MM.1S (cell line): ENCODE measurements around the gene GSTT2.

ENCODE experiments used
- DNase-seq: peaks from one replicate; pipeline ENCODE4 v3.0.0-alpha.2; 2015
- H2AFZ ChIP-seq: fragments of 300-600 bp; sonication (generic); 2 replicates; pipeline ENCODE4 v1.6.0; 2016; ENCODE audit warnings: antibody characterized with exemption, low read length
- H3F3A ChIP-seq: fragments of 300-600 bp; sonication (generic); 2 replicates; pipeline ENCODE4 v1.6.1; 2016; ENCODE audit warnings: mild to moderate bottlenecking, antibody characterized with exemption, low read length, moderate library complexity, mixed read lengths; ENCODE audit not compliant: insufficient read depth
- H3K27ac ChIP-seq: fragments of 300-600 bp; sonication (generic); 2 replicates; pipeline ENCODE4 v1.5.1; 2016; ENCODE audit warnings: mild to moderate bottlenecking, low read length
- H3K27me3 ChIP-seq: fragments of 300-600 bp; sonication (generic); replicated peaks from 2 replicates; pipeline ENCODE4 v1.6.0; 2016; ENCODE audit warnings: low read length; ENCODE audit not compliant: insufficient read depth
- H3K36me3 ChIP-seq: fragments of 300-600 bp; sonication (generic); replicated peaks from 2 replicates; pipeline ENCODE4 v1.6.1; 2016; ENCODE audit warnings: mild to moderate bottlenecking, low read length, mixed read lengths; ENCODE audit not compliant: insufficient read depth
- H3K4me1 ChIP-seq: fragments of 300-600 bp; sonication (generic); 2 replicates; pipeline ENCODE4 v1.6.1; 2016; ENCODE audit warnings: low read length, mixed read lengths
- H3K4me2 ChIP-seq: fragments of 300-600 bp; sonication (generic); 2 replicates; pipeline ENCODE4 v1.6.0; 2016; ENCODE audit warnings: low read depth, low read length
- H3K4me3 ChIP-seq: fragments of 300-600 bp; sonication (generic); 2 replicates; pipeline ENCODE4 v1.5.1; 2016; ENCODE audit warnings: low read length, mixed read lengths
- H3K79me2 ChIP-seq: fragments of 300-600 bp; sonication (generic); 2 replicates; pipeline ENCODE4 v1.6.1; 2016; ENCODE audit warnings: mixed run types, low read length, mixed read lengths
- H3K9ac ChIP-seq: fragments of 300-600 bp; sonication (generic); 2 replicates; pipeline ENCODE4 v1.6.1; 2016; ENCODE audit warnings: low read length, mixed read lengths
- H3K9me2 ChIP-seq: fragments of 300-600 bp; sonication (generic); replicated peaks from 2 replicates; pipeline ENCODE4 v1.6.1; 2016; ENCODE audit warnings: mild to moderate bottlenecking, low read length, mixed read lengths; ENCODE audit not compliant: insufficient read depth
- H3K9me3 ChIP-seq: fragments of 300-600 bp; sonication (generic); replicated peaks from 2 replicates; pipeline ENCODE4 v1.6.1; 2016; ENCODE audit warnings: mild to moderate bottlenecking, low read length, mixed read lengths; ENCODE audit not compliant: insufficient read depth
- H4K20me1 ChIP-seq: fragments of 300-600 bp; sonication (generic); 2 replicates; pipeline ENCODE4 v1.6.1; 2016; ENCODE audit warnings: mild to moderate bottlenecking, low read length, moderate library complexity, mixed read lengths; ENCODE audit not compliant: insufficient read depth
- EZH2 ChIP-seq: fragments of 300-600 bp; sonication (generic); optimal IDR thresholded peaks from 2 replicates; pipeline ENCODE3; 2017; ENCODE audit warnings: low read depth, mild to moderate bottlenecking, antibody characterized with exemption, low read length, mixed read lengths
- EZH2phosphoT487 ChIP-seq: fragments of 300-600 bp; sonication (generic); IDR thresholded peaks from 2 replicates; pipeline ENCODE4 v1.6.1; 2018; ENCODE audit warnings: antibody characterized with exemption, low read length
- TF ChIP-seq, protein P1 (sequence below): fragments of 300-600 bp; sonication (generic); IDR thresholded peaks from 2 replicates; pipeline ENCODE4 v1.5.1; 2016; ENCODE audit warnings: antibody characterized with exemption, low read length, mixed read lengths

GSTT2 gene

DNA sequence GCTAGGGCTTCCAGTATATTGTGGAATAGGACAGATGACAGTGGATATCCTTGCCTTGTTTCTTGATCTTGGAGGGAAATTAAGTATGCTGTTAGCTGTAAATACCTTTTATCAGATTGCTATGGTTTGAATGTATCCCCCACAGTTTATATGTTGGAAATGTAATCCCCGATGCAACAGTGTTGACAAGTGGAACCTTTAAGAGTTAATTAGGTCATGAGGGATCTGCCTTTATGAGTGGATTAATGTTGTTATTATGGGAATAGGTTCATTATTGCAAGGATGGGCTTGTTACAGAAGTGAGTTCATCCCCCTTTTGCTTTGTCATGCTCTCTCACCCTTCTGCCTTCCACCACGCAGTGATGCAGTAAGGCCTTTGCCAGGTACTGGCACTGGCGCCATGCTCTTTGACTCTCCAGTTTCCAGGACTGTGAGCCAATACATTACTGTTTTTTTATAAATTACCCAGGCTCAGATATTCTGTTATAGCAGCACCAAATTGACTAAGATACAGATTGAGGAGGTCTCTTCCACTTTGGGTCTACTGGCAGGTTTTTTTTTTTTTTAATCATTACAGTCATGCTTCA is 47.5 kb downstream of the GSTT2 start:
- Histone ChIP-seq H3K9ac (no peak overlapping the region), H3K27ac (no peak overlapping the region), H3K4me2 (no peak overlapping the region), H4K20me1 (no peaks in the 10 kb centered on the region), H3K9me2 (no peaks in the 10 kb centered on the region), H3K27me3 (no peaks in the 10 kb centered on the region), H3K79me2 (peaks cover 91% of the 10 kb centered on the region), H3K4me1 (no peaks in the 10 kb centered on the region), H3F3A (no peaks in the 10 kb centered on the region), H3K36me3 (no peaks in the 10 kb centered on the region), H3K4me3 (no peak overlapping the region), H2AFZ (no peak overlapping the region), H3K9me3 (no peaks in the 10 kb centered on the region)
- no peak for TF ChIP-seq EZH2phosphoT487
- TF ChIP-seq EZH2, result no peak
- no peak for DNase-seq

DNA sequence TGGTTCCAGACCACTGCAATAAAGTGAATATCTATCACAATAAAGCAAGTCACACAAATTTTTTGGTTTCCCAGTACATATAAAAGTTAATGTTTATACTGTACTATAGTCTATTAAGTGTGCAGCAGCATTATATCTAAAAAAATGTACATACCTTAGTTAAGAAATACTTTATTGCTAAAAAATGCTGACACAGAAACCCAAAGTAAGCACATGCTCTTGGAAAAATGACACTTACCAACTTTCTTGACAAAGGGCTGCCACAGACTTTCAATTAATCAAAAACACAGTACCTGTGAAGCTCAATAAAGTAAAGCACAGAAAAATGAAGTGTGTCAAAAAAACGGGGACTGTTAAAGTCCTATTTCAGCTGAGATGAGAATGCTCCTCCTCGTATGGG is 48.1 kb downstream of the GSTT2 start:
- Histone ChIP-seq H3K79me2 (peaks cover 89% of the 10 kb centered on the region), H3K4me3 (no peak overlapping the region), H4K20me1 (no peaks in the 10 kb centered on the region), H3K27ac (no peak overlapping the region), H3K27me3 (no peaks in the 10 kb centered on the region), H3K9me2 (no peaks in the 10 kb centered on the region), H3K9me3 (no peaks in the 10 kb centered on the region), H3F3A (no peaks in the 10 kb centered on the region), H3K4me2 (no peak overlapping the region), H3K4me1 (no peaks in the 10 kb centered on the region), H3K36me3 (no peaks in the 10 kb centered on the region), H3K9ac (no peak overlapping the region), H2AFZ (no peak overlapping the region)
- no peak for DNase-seq
- TF ChIP-seq EZH2phosphoT487, result no peak
- TF ChIP-seq, protein P1, sequence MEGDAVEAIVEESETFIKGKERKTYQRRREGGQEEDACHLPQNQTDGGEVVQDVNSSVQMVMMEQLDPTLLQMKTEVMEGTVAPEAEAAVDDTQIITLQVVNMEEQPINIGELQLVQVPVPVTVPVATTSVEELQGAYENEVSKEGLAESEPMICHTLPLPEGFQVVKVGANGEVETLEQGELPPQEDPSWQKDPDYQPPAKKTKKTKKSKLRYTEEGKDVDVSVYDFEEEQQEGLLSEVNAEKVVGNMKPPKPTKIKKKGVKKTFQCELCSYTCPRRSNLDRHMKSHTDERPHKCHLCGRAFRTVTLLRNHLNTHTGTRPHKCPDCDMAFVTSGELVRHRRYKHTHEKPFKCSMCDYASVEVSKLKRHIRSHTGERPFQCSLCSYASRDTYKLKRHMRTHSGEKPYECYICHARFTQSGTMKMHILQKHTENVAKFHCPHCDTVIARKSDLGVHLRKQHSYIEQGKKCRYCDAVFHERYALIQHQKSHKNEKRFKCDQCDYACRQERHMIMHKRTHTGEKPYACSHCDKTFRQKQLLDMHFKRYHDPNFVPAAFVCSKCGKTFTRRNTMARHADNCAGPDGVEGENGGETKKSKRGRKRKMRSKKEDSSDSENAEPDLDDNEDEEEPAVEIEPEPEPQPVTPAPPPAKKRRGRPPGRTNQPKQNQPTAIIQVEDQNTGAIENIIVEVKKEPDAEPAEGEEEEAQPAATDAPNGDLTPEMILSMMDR, result no peak
- no peak for TF ChIP-seq EZH2

DNA sequence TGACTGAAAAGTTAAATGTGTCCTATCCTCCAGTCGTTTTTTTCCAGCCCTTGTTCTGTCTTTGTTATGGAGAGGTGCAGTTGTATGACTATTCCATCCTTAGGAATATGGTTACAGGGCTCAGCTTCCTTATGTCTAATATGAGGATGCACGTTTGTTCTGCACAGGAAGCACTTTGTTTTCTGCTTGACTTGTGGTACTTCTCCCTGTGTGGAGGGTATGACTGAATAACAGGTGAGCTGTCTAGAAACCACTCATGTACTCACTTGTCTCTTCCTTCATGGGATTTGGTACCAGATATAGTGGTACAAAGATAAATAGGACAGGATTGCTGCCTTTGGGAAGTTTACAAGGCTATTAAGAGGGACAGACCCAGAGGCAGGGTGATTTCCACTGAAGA is 48.6 kb downstream of the GSTT2 start:
- H3K4me1 ChIP-seq, result no peaks in the 10 kb centered on the region
- no peaks in the 10 kb centered on the region for H3F3A ChIP-seq
- no peak overlapping the region for H3K27ac ChIP-seq
- TF ChIP-seq, protein P1, result no peak
- TF ChIP-seq EZH2phosphoT487 (no peak), EZH2 (no peak)
- DNase-seq, result no peak
- peaks cover 85% of the 10 kb centered on the region for H3K79me2 ChIP-seq
- H3K4me2 ChIP-seq, result no peak overlapping the region
- no peak overlapping the region for H2AFZ ChIP-seq
- H3K9me3 ChIP-seq, result no peaks in the 10 kb centered on the region
- no peaks in the 10 kb centered on the region for H3K36me3 ChIP-seq
- no peaks in the 10 kb centered on the region for H3K27me3 ChIP-seq
- H3K9me2 ChIP-seq, result no peaks in the 10 kb centered on the region
- no peaks in the 10 kb centered on the region for H4K20me1 ChIP-seq
- no peak overlapping the region for H3K9ac ChIP-seq
- no peak overlapping the region for H3K4me3 ChIP-seq

DNA sequence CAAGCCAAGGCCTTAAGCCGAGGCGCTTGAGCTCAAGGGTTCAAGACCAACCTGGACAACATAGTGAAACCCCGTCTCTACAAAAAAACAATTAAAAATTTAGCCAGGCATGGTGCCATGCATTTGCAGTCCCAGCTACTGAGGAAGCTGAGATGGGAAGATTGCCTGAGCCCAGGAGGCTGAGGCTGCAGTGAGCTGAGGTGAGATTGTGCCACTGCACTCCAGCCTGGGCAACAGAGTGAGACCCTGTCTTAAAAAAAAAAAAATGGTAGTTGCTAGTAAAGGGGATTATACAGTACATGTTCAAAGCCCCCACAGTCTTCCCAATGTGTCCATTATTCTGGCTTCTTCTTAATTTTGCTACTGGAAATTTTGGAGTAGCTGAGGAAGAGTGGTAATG is 49.4 kb downstream of the GSTT2 start:
- no peaks in the 10 kb centered on the region for H3K4me1 ChIP-seq
- peaks cover 84% of the 10 kb centered on the region for H3K79me2 ChIP-seq
- no peaks in the 10 kb centered on the region for H4K20me1 ChIP-seq
- H3K36me3 ChIP-seq, result no peaks in the 10 kb centered on the region
- no peak overlapping the region for H3K27ac ChIP-seq
- H3F3A ChIP-seq, result no peaks in the 10 kb centered on the region
- no peak overlapping the region for H3K9ac ChIP-seq
- no peak overlapping the region for H3K4me2 ChIP-seq
- no peaks in the 10 kb centered on the region for H3K27me3 ChIP-seq
- no peaks in the 10 kb centered on the region for H3K9me2 ChIP-seq
- no peak overlapping the region for H2AFZ ChIP-seq
- TF ChIP-seq EZH2 (no peak), EZH2phosphoT487 (no peak)
- TF ChIP-seq, protein P1, result no peak
- DNase-seq, result no peak
- H3K4me3 ChIP-seq, result no peak overlapping the region
- H3K9me3 ChIP-seq, result no peaks in the 10 kb centered on the region
